Keratinocyte (primary cell): Measurements from ENCODE around the gene AIG1. TPM values are rescaled to one million over a fixed set of nuclear protein-coding genes. Genes with fewer than 3 reads are reported as not detected.

ENCODE experiments used
- DNase-seq: peaks from one replicate; pipeline ENCODE4 v3.0.0-alpha.2; 2011; ENCODE audit warnings: low read depth, missing footprints, low spot score
- FAIRE-seq: peaks from 2 replicates; lab custom pipeline; 2011; peaks lifted over from hg19 to GRCh38; lab: Jason Lieb, UNC
- H2AFZ ChIP-seq: 2 replicates; pipeline ENCODE4 v1.6.0; 2012; ENCODE audit warnings: low read length, control low read depth, inconsistent platforms; ENCODE audit not compliant: control insufficient read depth
- H3K27ac ChIP-seq: 2 replicates; pipeline ENCODE4 v1.5.1; 2011; ENCODE audit warnings: low read length; ENCODE audit not compliant: control insufficient read depth, insufficient read depth
- H3K27me3 ChIP-seq: 3 replicates; pipeline ENCODE4 v1.6.0; 2011; ENCODE audit warnings: low read length; ENCODE audit not compliant: control insufficient read depth, insufficient read depth; ENCODE audit errors: extremely low read depth
- H3K36me3 ChIP-seq, 2 experiments: 2 replicates in 1 of 2; 3 replicates in 1 of 2; pipeline ENCODE4 v1.5.1; 2011; ENCODE audit warnings: low read length in 2 of 2, mild to moderate bottlenecking in 1 of 2; ENCODE audit not compliant: control insufficient read depth in 2 of 2, insufficient read depth in 2 of 2; ENCODE audit errors: extremely low read depth in 1 of 2
- H3K4me1 ChIP-seq: 3 replicates; pipeline ENCODE4 v1.5.1; 2011; ENCODE audit warnings: low read length; ENCODE audit not compliant: control insufficient read depth, insufficient read depth; ENCODE audit errors: extremely low read depth
- H3K4me2 ChIP-seq: 3 replicates; pipeline ENCODE4 v1.6.0; 2011; ENCODE audit warnings: low read depth, low read length; ENCODE audit not compliant: control insufficient read depth, insufficient read depth; ENCODE audit errors: extremely low read depth
- H3K4me3 ChIP-seq, 3 experiments: fragments of 200-600 bp in 1 of 3; sonication (generic) in 1 of 3; 2 replicates in 2 of 3; 3 replicates in 1 of 3; pipeline ENCODE4 v1.5.1; 2011 to 2016; ENCODE audit warnings: low read length in 3 of 3, mild to moderate bottlenecking in 3 of 3, control low read depth in 2 of 3, inconsistent platforms in 1 of 3, low read depth in 1 of 3, mixed read lengths in 1 of 3, mixed run types in 1 of 3, moderate library complexity in 1 of 3; ENCODE audit not compliant: control insufficient read depth in 2 of 3, insufficient read depth in 2 of 3; ENCODE audit errors: extremely low read depth in 1 of 3
- H3K79me2 ChIP-seq: 2 replicates; pipeline ENCODE4 v1.6.0; 2012; ENCODE audit warnings: low read length; ENCODE audit not compliant: control insufficient read depth, insufficient read depth
- H3K9ac ChIP-seq: 3 replicates; pipeline ENCODE4 v1.6.0; 2011; ENCODE audit warnings: low read length; ENCODE audit not compliant: control insufficient read depth, insufficient read depth; ENCODE audit errors: extremely low read depth
- H3K9me1 ChIP-seq: 3 replicates; pipeline ENCODE4 v1.6.0; 2011; ENCODE audit warnings: low read length; ENCODE audit not compliant: control insufficient read depth, insufficient read depth; ENCODE audit errors: extremely low read depth
- H3K9me3 ChIP-seq: 2 replicates; pipeline ENCODE4 v1.5.1; 2012; ENCODE audit warnings: low read depth, low read length; ENCODE audit not compliant: control insufficient read depth
- H4K20me1 ChIP-seq: 3 replicates; pipeline ENCODE4 v1.6.0; 2011; ENCODE audit warnings: low read length; ENCODE audit not compliant: control insufficient read depth, insufficient read depth; ENCODE audit errors: extremely low read depth
- EZH2 ChIP-seq: IDR thresholded peaks from one replicate; pipeline ENCODE4 v1.6.1; 2012; ENCODE audit warnings: inconsistent platforms, mild to moderate bottlenecking, low read length, moderate library complexity
- dilution Hi-C: fragments of 300-500 bp; cut with MboI; formaldehyde crosslinking; loops from one replicate; pipeline ENCODE4 v1.7.0; 2020; ENCODE audit warnings: low sequenced_read_pairs; ENCODE audit not compliant: extremely low pct_ligation_motif_present
- polyA plus RNA-seq, 5 experiments: library from polyadenylated mRNA; depleted of rRNA in 3 of 5; stranded (reverse) in 3 of 5; stranded (forward) in 1 of 5; unstranded in 1 of 5; fragments of >200 nt; gene quantifications; 1 replicate in 1 of 5; 2 replicates in 3 of 5; 3 replicates in 1 of 5; pipeline versions ENCODE4 v1.2.1 to v1.2.3, GENCODE V29; 2011 to 2012; ENCODE audit warnings: missing spikeins in 2 of 5, low read depth in 1 of 5, low replicate concordance in 1 of 5
- TF ChIP-seq, protein P1 (sequence below), 3 experiments: IDR thresholded peaks in 1 of 3; conservative IDR thresholded peaks in 1 of 3; optimal IDR thresholded peaks in 1 of 3; 2 replicates in 2 of 3; 3 replicates in 1 of 3; pipeline versions ENCODE3 to v1.5.1; 2011; ENCODE audit warnings: low read length in 3 of 3, mild to moderate bottlenecking in 3 of 3, moderate library complexity in 2 of 3, control low read depth in 1 of 3, inconsistent platforms in 1 of 3; ENCODE audit not compliant: insufficient read depth in 2 of 3; ENCODE audit errors: extremely low read depth in 1 of 3

Gene AIG1
- polyA plus RNA-seq, 1 donor (not counting 4 experiments of a cell fraction or from before 2014, with no cell fraction given) = 77.1 TPM

DNA sequence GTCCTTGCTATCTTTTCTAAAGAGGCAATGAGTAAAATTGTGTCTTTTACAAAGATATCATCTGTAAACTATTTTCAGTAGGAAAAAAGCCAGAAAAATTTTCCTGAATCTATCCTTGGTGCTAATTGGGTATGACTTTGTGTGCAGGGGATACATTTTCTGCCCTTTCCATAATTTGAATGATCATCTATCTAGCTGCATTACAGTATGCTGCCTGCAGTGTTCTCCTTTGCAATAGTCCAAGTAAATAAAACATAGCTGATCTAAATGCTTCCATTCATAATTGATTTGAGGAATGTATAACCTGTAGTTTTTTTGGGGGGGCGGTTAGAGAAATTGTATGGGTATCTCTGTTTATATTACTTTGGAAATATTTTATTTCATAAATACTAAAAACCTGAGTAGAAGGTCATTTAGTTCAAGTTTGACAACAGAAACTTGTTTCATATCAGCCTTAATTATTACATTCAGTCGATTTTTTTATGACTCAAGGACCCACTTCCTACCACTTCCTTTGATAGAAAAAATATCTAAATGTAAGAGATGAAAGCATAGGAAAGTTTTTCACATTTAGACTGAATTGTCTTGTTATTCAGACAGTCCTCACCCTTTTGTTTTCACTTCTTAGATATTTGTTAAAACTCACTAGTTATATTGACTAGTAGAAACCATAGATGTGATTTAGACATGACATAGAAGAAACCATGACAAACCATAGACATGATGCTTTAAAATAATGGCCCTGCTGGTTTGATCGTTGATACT, 75.3 kb downstream of the AIG1 start:
- Histone ChIP-seq H4K20me1 (no peaks in the 10 kb centered on the region), H3K79me2 (no peaks in the 10 kb centered on the region), H3K4me2 (no peak overlapping the region), H3K9me3 (no peaks in the 10 kb centered on the region), H3K27me3 (no peaks in the 10 kb centered on the region), H3K4me1 (no peaks in the 10 kb centered on the region), H3K9me1 (no peaks in the 10 kb centered on the region), H3K4me3 (no peak overlapping the region), H3K27ac (no peak overlapping the region), H3K36me3 (peaks cover 0 to 7% of the 10 kb centered on the region in 2 experiments), H3K9ac (no peak overlapping the region), H2AFZ (no peak overlapping the region)
- no peak for FAIRE-seq
- no peak for DNase-seq
- TF ChIP-seq EZH2 = no peak
- TF ChIP-seq, protein P1, sequence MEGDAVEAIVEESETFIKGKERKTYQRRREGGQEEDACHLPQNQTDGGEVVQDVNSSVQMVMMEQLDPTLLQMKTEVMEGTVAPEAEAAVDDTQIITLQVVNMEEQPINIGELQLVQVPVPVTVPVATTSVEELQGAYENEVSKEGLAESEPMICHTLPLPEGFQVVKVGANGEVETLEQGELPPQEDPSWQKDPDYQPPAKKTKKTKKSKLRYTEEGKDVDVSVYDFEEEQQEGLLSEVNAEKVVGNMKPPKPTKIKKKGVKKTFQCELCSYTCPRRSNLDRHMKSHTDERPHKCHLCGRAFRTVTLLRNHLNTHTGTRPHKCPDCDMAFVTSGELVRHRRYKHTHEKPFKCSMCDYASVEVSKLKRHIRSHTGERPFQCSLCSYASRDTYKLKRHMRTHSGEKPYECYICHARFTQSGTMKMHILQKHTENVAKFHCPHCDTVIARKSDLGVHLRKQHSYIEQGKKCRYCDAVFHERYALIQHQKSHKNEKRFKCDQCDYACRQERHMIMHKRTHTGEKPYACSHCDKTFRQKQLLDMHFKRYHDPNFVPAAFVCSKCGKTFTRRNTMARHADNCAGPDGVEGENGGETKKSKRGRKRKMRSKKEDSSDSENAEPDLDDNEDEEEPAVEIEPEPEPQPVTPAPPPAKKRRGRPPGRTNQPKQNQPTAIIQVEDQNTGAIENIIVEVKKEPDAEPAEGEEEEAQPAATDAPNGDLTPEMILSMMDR (optimal IDR thresholded peaks at IDR 0.05 in 1 of 3, IDR thresholded peaks at IDR 0.05 in 1 of 3, conservative IDR thresholded peaks at IDR 0.05 in 1 of 3; ENCODE audit: extremely low read depth in 1 of 3, insufficient read depth in 2 of 3, low read length in 3 of 3) = no peak
- dilution Hi-C loops = no loop called here

DNA sequence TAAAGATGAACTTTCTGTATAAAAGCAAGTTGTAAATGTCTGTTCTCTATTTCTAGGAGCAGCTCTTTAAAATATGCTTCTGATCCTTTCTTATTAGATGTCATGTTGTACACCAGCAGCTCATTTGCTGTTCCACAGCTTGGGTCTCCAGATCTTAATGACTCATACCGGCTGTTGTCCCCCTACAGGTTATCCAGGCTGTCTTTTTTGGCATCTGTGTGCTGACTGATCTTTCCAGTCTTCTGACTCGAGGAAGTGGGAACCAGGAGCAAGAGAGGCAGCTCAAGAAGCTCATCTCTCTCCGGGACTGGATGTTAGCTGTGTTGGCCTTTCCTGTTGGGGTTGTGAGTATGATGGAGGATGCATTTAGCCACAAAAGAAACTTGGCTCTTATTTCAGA, 76.0 kb downstream of the AIG1 start:
- H3K9me3 ChIP-seq = no peaks in the 10 kb centered on the region
- H3K9me1 ChIP-seq = no peaks in the 10 kb centered on the region
- dilution Hi-C loops = no loop called here
- H3K79me2 ChIP-seq = no peaks in the 10 kb centered on the region
- H3K4me2 ChIP-seq = no peak overlapping the region
- FAIRE-seq = no peak
- no peak for DNase-seq
- peaks cover 0 to 7% of the 10 kb centered on the region in 2 experiments for H3K36me3 ChIP-seq
- H3K4me1 ChIP-seq = no peaks in the 10 kb centered on the region
- no peak overlapping the region for H2AFZ ChIP-seq
- no peak overlapping the region for H3K9ac ChIP-seq
- no peaks in the 10 kb centered on the region for H3K27me3 ChIP-seq
- no peak overlapping the region for H3K27ac ChIP-seq
- TF ChIP-seq EZH2 = no peak
- TF ChIP-seq, protein P1 (optimal IDR thresholded peaks at IDR 0.05 in 1 of 3, IDR thresholded peaks at IDR 0.05 in 1 of 3, conservative IDR thresholded peaks at IDR 0.05 in 1 of 3; ENCODE audit: extremely low read depth in 1 of 3, insufficient read depth in 2 of 3, low read length in 3 of 3) = no peak
- no peaks in the 10 kb centered on the region for H4K20me1 ChIP-seq
- no peak overlapping the region for H3K4me3 ChIP-seq
